ENCODE results near the gene PTGES3.

- TF ChIP-seq, protein P1, sequence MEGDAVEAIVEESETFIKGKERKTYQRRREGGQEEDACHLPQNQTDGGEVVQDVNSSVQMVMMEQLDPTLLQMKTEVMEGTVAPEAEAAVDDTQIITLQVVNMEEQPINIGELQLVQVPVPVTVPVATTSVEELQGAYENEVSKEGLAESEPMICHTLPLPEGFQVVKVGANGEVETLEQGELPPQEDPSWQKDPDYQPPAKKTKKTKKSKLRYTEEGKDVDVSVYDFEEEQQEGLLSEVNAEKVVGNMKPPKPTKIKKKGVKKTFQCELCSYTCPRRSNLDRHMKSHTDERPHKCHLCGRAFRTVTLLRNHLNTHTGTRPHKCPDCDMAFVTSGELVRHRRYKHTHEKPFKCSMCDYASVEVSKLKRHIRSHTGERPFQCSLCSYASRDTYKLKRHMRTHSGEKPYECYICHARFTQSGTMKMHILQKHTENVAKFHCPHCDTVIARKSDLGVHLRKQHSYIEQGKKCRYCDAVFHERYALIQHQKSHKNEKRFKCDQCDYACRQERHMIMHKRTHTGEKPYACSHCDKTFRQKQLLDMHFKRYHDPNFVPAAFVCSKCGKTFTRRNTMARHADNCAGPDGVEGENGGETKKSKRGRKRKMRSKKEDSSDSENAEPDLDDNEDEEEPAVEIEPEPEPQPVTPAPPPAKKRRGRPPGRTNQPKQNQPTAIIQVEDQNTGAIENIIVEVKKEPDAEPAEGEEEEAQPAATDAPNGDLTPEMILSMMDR (IDR thresholded peaks at IDR 0.05 in 8 of 11, conservative IDR thresholded peaks at IDR 0.05 in 3 of 11), result no peak
- TF ChIP-seq POLR2AphosphoS5 (IDR thresholded peaks at IDR 0.05), result no peak
- no peak for TF ChIP-seq POLR2A (IDR thresholded peaks at IDR 0.05)
Observed at GRCh38 chr12:56644654-56645053, 43.4 kb downstream of the PTGES3 start.
